Psoas muscle (tissue), 8 donors: Measurements from ENCODE around the gene COL23A1. TPM values are rescaled to one million over a fixed set of nuclear protein-coding genes. Genes with fewer than 3 reads are reported as not detected.
A peak's percentile ranks its signal among the peaks of the same experiment; 100 is the strongest.

ENCODE experiments used
- ATAC-seq, 4 donors: fragments of 200-7000 bp; cut with Tn5 transposase; one replicate each; pipeline ENCODE4 v1.9.1; 2020; ENCODE audit warnings: moderate library complexity in 3 of 4, mild to moderate bottlenecking in 2 of 4
- DNase-seq, 2 donors: peaks; one replicate each; pipeline ENCODE4 v3.0.0-alpha.2; 2020
- H3K27ac ChIP-seq: fragments of 200-600 bp; one replicate; pipeline ENCODE4 v1.8.0; 2022
- H3K27me3 ChIP-seq, 3 donors: fragments of 200-600 bp in 1 of 3; one replicate each; pipeline versions ENCODE4 v1.6.1 to v1.8.0; 2013 to 2022; ENCODE audit warnings: low read length in 2 of 3, mild to moderate bottlenecking in 2 of 3, moderate library complexity in 1 of 3; ENCODE audit not compliant: insufficient read depth in 3 of 3
- H3K36me3 ChIP-seq, 2 donors: fragments of 200-600 bp in 1 of 2; one replicate each; pipeline versions ENCODE4 v1.6.1 to v1.8.0; 2013 to 2022; ENCODE audit warnings: low read depth in 1 of 2, mild to moderate bottlenecking in 1 of 2, moderate library complexity in 1 of 2; ENCODE audit not compliant: insufficient read depth in 1 of 2
- H3K4me1 ChIP-seq: fragments of 200-600 bp; one replicate; pipeline ENCODE4 v1.8.0; 2022
- H3K4me3 ChIP-seq: fragments of 200-600 bp; one replicate; pipeline ENCODE4 v1.8.0; 2022; ENCODE audit warnings: mild to moderate bottlenecking
- H3K9me3 ChIP-seq: fragments of 200-600 bp; one replicate; pipeline ENCODE4 v1.8.0; 2022
- CTCF ChIP-seq: fragments of 200-600 bp; IDR thresholded peaks from one replicate; pipeline ENCODE4 v1.8.0; 2022; ENCODE audit warnings: antibody characterized with exemption
- WGBS, 3 donors: extraction: QIAGEN DNeasy Blood & Tissue Kit; methylation state at CpG; one replicate each; pipeline versions ENCODE4 v1.1.6 to v1.1.7; 2013; 5-methylcytosine and 5-hydroxymethylcytosine counted together
- intact Hi-C, 2 donors: fragments of 100-400 bp; cut with DNase I; formaldehyde crosslinking; loops; one replicate each; pipeline versions ENCODE4 v1.11.0 to v1.14.2; 2022
- polyA plus RNA-seq, 3 donors: library from polyadenylated mRNA; stranded (reverse); fragments of 200-250 nt; gene quantifications; one replicate each; pipeline ENCODE4 v1.2.3, GENCODE V29; 2013
- total RNA-seq, 4 donors: library from RNA; stranded (reverse); fragmentation: NEBNext Ultra II Directional in 2 of 4; extraction: Animal tissue kit (Norgen Biotek cat#: 25700) in 2 of 4; gene quantifications; one replicate each; pipeline versions ENCODE4 v1.2.1 to v1.2.4, GENCODE V29; 2021 to 2023
- donor health status: healthy with polysubstance abuse.
- donor health status: DM: no; HTN: no; CAD: no; lungs with moderate emphysema.
- donor health status: Bipolar disorder and iron deficiency.
- donor health status: healthy.
- donor health status: DM: yes; HTN: yes; CAD: no.
- donor health status: DM: no; HTN: no; CAD: no.
- donor health status: DM: no; HTN: no; CAD: no.
- donor health status: DM: yes; HTN: yes; CAD: no.

Gene COL23A1
- total and polyA plus RNA-seq, 7 donors = 0.66 to 3.0 (median 1.2) TPM

- Histone ChIP-seq H3K36me3 (no peaks in the 10 kb centered on the region), H3K4me3 (no peak overlapping the region), H3K27ac (no peak overlapping the region), H3K9me3 (no peaks in the 10 kb centered on the region), H3K4me1 (no peaks in the 10 kb centered on the region), H3K27me3 (peaks cover 0 to 1% (median under 1%) of the 10 kb centered on the region in 3 donors)
- 94 to 96% (median 94%) methylated on average over 13 of the region's 13 CpGs for WGBS, 3 donors
- ATAC-seq = no peak
- no peak for TF ChIP-seq CTCF
- intact Hi-C loops = no loop called here
- DNase-seq = no peak
Observed at GRCh38 chr5:178383301-178383918, 206.8 kb downstream of the COL23A1 start.

GRCh38 chr5:178382754-178383164 is 207.4 kb downstream of the COL23A1 start:
- no peak for TF ChIP-seq CTCF
- H3K4me3 ChIP-seq = no peak overlapping the region
- H3K4me1 ChIP-seq = no peaks in the 10 kb centered on the region
- peak in 1 of 4 donors; percentile 10 for ATAC-seq
- intact Hi-C loops = no loop called here
- no peaks in the 10 kb centered on the region for H3K36me3 ChIP-seq
- H3K9me3 ChIP-seq = no peaks in the 10 kb centered on the region
- DNase-seq = no peak
- 84 to 91% (median 87%) methylated on average over 7 to 8 of the region's 8 CpGs for WGBS, 3 donors
- H3K27ac ChIP-seq = no peak overlapping the region
- peaks cover 0 to 1% (median 0%) of the 10 kb centered on the region in 3 donors for H3K27me3 ChIP-seq

- no peak for DNase-seq
- H3K27ac ChIP-seq = no peak overlapping the region
Observed at GRCh38 chr5:178381921-178382695, 208.1 kb downstream of the COL23A1 start.

GRCh38 chr5:178381206-178381605 is 209.0 kb downstream of the COL23A1 start:
- DNase-seq (no peak), ATAC-seq (no peak)
- no peak overlapping the region for H3K4me3 ChIP-seq
- intact Hi-C loops = no loop called here
- H3K4me1 ChIP-seq = no peaks in the 10 kb centered on the region
- WGBS, 3 donors = 92 to 93% (median 92%) methylated on average over 8 of the region's 8 CpGs
- H3K27ac ChIP-seq = no peak overlapping the region
- TF ChIP-seq CTCF = no peak
- H3K36me3 ChIP-seq = no peaks in the 10 kb centered on the region
- no peaks in the 10 kb centered on the region for H3K27me3 ChIP-seq
- H3K9me3 ChIP-seq = no peaks in the 10 kb centered on the region

More at GRCh38 chr5:178381921-178382695, 208.1 kb downstream of the COL23A1 start:
- no peaks in the 10 kb centered on the region for H3K36me3 ChIP-seq
- no peak for TF ChIP-seq CTCF
- H3K4me3 ChIP-seq = no peak overlapping the region
- H3K4me1 ChIP-seq = no peaks in the 10 kb centered on the region
- ATAC-seq = no peak
- WGBS, 3 donors = 91 to 93% (median 93%) methylated on average over 17 of the region's 17 CpGs
- H3K27me3 ChIP-seq = peaks cover 0 to 1% (median 0%) of the 10 kb centered on the region in 3 donors
- intact Hi-C loops = no loop called here
- no peaks in the 10 kb centered on the region for H3K9me3 ChIP-seq
